Stimulated activated naive CD4-positive, alpha-beta T cell treated with Interleukin-2 at 50 U/mL for 16 hours (primary cell): ENCODE measurements around the gene RABGAP1L.

ENCODE experiments used
- DNase-seq: peaks from one replicate; lab custom pipeline; 2025; lab: John Stamatoyannopoulos, UW

Gene RABGAP1L

GRCh38 chr1:174764191-174764590, 604.9 kb downstream of the RABGAP1L start:
- no peak for DNase-seq

GRCh38 chr1:174766727-174767126, 607.4 kb downstream of the RABGAP1L start:
- no peak for DNase-seq

GRCh38 chr1:174768516-174768915, 609.2 kb downstream of the RABGAP1L start:
- no peak for DNase-seq

GRCh38 chr1:174768949-174769348, 609.6 kb downstream of the RABGAP1L start:
- no peak for DNase-seq

- DNase-seq = no peak
Observed at GRCh38 chr1:174769961-174770549, 610.7 kb downstream of the RABGAP1L start.

GRCh38 chr1:174775621-174776020, 616.3 kb downstream of the RABGAP1L start:
- no peak for DNase-seq

GRCh38 chr1:174777262-174777661, 617.9 kb downstream of the RABGAP1L start:
- DNase-seq = no peak

- no peak for DNase-seq
Observed at GRCh38 chr1:174785510-174785909, 626.2 kb downstream of the RABGAP1L start.

GRCh38 chr1:174786358-174786757, 627.0 kb downstream of the RABGAP1L start:
- DNase-seq = no peak

GRCh38 chr1:174786760-174787159, 627.4 kb downstream of the RABGAP1L start:
- no peak for DNase-seq

GRCh38 chr1:174788981-174789380, 629.7 kb downstream of the RABGAP1L start:
- no peak for DNase-seq

GRCh38 chr1:174789399-174789798, 630.1 kb downstream of the RABGAP1L start:
- no peak for DNase-seq

- DNase-seq = no peak
Observed at GRCh38 chr1:174791863-174792262, 632.5 kb downstream of the RABGAP1L start.

GRCh38 chr1:174794861-174795260, 635.5 kb downstream of the RABGAP1L start:
- DNase-seq = no peak

- DNase-seq = no peak
Observed at GRCh38 chr1:174795806-174796205, 636.5 kb downstream of the RABGAP1L start.

- DNase-seq = no peak
Observed at GRCh38 chr1:174797398-174797797, 638.1 kb downstream of the RABGAP1L start.

GRCh38 chr1:174799136-174799479, 639.8 kb downstream of the RABGAP1L start:
- DNase-seq = no peak

GRCh38 chr1:174800216-174800851, 641.0 kb downstream of the RABGAP1L start:
- DNase-seq = no peak

- no peak for DNase-seq
Observed at GRCh38 chr1:174800876-174801275, 641.6 kb downstream of the RABGAP1L start.

GRCh38 chr1:174809755-174810280, 650.5 kb downstream of the RABGAP1L start:
- DNase-seq = no peak

GRCh38 chr1:174812016-174812415, 652.7 kb downstream of the RABGAP1L start:
- no peak for DNase-seq

GRCh38 chr1:174812656-174813055, 653.3 kb downstream of the RABGAP1L start:
- DNase-seq = no peak

GRCh38 chr1:174815036-174815435, 655.7 kb downstream of the RABGAP1L start:
- no peak for DNase-seq

- no peak for DNase-seq
Observed at GRCh38 chr1:174815474-174815908, 656.2 kb downstream of the RABGAP1L start.
